GM18517 (cell line): ENCODE data around the gene PHACTR2.

ENCODE experiments used
- ATAC-seq: cut with Tn5 transposase; IDR thresholded peaks from one replicate; pipeline ENCODE4 v1.9.1; 2021; ENCODE audit warnings: mild to moderate bottlenecking, moderate library complexity; ENCODE audit not compliant: unreplicated experiment

Gene PHACTR2

GRCh38 chr6:143696664-143697000, 18.9 kb downstream of the PHACTR2 start:
- ATAC-seq = no peak

DNA sequence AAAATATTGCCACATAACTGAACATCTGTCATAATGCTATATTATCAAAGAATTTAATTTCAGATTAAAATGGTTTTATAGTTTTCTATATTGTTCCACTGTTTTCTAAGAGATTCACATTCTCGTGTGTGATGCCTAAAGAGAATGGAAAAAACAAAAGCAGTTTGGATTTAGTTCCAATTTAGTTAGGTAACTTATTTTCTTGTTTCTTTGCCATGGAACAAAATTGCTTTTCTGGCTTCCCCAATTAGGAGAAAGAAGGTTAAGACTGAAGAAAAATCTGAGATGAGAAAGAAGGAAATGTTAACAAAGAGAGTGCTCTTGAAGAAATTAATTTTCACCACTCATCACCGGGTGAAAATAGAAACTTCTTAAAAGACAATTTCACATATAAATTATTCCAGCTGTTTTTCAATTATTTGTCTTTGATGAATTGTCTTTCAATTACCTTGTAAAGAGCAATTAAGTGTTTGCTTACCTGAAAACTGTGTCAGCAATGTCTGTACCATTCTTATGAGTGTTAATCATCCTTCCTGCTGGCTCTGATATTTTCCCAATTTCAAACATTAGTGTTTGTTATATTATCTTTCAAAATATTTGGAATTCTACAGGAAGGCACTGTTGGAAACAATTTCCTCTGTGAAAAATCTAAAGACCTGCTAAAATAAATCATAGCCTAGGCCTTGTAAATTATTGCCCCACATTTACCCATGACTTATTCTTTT, 19.5 kb downstream of the PHACTR2 start:
- no peak for ATAC-seq

- no peak for ATAC-seq
Observed at GRCh38 chr6:143698329-143698728, 20.6 kb downstream of the PHACTR2 start.

- no peak for ATAC-seq
Observed at GRCh38 chr6:143698759-143699429, 21.1 kb downstream of the PHACTR2 start.

GRCh38 chr6:143699430-143699825, 21.7 kb downstream of the PHACTR2 start:
- no peak for ATAC-seq

GRCh38 chr6:143700684-143701348, 23.1 kb downstream of the PHACTR2 start:
- ATAC-seq = no peak

DNA sequence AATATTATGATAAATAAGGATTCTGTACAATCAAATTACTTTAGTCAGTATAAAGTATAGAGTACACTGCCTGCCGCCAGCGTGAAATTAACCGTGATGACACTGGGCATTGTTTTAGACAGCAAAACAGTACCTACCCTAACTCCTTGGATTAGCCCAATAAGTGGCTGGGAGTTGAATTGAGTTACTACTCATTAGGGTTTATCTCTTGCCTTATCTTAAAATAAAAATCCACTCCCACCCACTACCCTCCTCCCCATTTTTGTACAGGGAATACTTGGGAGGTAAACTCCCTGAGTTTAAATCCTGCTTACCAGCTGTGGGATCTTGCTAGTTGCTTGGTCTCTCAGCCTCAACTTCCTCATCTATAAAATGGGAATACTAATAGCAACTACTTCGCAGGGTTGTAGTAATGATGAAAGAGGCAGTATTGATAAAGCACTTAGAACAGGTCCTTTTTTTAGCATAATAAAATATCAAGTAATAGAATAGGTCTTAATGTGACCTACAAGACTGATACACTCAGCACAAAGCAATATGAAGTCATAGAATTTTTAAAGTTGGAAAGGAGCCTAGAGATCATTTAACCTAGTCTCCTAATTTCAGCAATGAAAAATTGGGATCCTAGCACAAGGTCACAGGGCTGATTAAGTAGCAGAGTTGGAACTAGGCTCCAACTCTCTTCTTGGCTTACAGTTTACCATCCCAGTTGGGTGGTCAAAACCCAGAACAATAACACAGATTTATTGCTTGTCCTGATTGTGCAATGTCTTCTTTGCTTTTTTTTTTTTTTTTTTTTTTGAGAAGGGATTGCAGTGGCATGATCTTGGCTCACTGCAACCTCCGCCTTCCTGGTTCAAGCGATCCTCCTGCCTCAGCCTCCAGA, 23.8 kb downstream of the PHACTR2 start:
- no peak for ATAC-seq

- no peak for ATAC-seq
Observed at GRCh38 chr6:143705569-143705968, 27.8 kb downstream of the PHACTR2 start.

- no peak for ATAC-seq
Observed at GRCh38 chr6:143707697-143708096, 29.9 kb downstream of the PHACTR2 start.

GRCh38 chr6:143708889-143709288, 31.1 kb downstream of the PHACTR2 start:
- no peak for ATAC-seq

DNA sequence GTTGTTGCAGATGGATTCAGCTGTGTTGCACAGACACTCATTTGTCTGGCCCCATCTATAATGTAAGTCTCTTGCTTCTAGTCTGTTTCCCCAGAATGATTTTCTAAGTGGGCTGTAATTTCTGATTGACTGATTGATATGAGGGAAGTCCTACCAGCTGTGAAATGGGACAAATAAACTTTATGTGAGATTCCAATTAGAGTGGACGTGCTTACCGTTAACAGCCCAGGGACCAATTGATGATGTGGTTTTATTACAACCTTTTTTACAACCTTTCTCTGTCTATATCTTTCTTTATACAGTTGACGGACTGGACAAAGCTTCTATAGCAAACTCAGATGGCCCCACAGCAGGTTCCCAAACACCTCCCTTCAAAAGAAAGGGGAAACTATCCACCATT, 33.9 kb downstream of the PHACTR2 start:
- no peak for ATAC-seq

DNA sequence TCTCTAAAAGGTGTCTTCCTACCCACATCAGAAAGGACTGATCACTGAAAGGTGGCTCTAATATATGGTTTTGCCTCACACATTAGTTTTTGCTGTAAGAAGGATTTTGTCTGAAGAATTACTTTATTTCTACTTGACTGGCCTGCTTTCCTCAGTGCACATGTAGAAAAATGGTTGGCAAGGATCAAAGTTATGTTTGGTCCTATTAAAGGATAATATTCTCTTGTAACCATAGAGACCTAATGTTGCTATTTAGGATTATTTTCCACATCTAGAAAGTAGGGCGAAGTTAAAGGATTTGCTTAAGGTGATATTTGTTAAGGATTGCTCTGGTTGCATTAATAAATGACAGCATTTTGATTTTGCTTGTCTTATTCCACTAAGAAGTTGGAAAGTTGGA, 40.7 kb downstream of the PHACTR2 start:
- ATAC-seq = no peak

DNA sequence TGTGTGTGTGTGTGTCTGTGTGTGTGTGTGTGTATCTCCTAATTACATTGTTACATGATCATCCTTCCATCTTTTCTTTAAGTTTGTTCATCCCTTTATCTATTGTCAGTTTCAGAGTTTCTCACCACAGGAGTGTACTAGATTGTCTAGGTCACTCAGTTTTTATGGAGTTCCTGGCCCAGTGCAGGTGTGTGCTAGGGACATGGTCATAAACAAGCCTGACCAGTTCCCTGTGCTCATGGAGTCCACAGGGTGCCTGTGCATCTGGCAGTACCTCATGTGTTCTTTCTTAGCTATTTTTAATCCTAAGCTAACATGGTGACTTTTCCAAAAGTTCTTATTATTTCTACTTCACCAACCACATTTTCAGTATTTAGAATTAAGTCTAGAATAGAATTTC, 43.9 kb downstream of the PHACTR2 start:
- ATAC-seq = no peak

DNA sequence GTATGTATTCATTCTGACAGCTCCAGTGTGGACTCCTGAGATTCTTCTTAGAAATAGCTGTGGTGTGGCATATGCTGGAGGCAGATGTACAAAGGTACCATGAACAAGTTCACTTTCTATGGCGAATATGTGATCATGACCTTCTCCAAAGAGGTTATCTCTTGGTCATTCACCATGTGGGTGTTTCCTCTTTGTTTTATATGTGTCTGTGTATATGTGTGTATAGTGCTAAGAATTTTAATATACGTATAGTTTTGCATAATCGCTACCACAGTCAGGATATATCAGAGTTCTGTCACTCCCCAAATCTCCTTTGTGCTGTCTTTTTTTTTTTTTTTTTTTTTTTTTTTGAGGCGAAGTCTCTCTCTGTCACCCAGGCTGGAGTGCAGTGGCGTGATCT, 47.1 kb downstream of the PHACTR2 start:
- ATAC-seq = no peak

- ATAC-seq = no peak
Observed at GRCh38 chr6:143726015-143726647, 48.4 kb downstream of the PHACTR2 start.

DNA sequence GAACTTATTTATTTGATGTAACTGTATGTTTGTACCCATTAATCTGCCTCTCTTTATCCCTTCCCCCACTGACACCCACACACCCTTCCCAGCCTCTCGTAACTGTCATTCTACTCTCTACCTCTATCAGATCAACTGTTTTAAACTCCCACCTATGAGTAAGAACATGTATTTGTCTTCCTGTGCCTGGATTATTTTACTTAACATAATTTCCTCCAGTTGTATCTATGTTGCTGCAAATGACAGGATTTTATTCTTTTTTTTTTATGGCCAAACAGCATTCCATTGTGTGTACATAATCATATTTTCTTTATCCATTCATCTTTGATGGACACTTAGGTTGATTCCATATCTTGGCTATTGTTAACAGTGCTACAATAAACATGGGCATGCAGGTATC, 49.3 kb downstream of the PHACTR2 start:
- ATAC-seq = no peak

GRCh38 chr6:143731789-143732188, 54.0 kb downstream of the PHACTR2 start:
- no peak for ATAC-seq

- ATAC-seq = no peak
Observed at GRCh38 chr6:143732536-143732935, 54.8 kb downstream of the PHACTR2 start.

GRCh38 chr6:143733510-143733909, 55.7 kb downstream of the PHACTR2 start:
- ATAC-seq = no peak

- ATAC-seq = no peak
Observed at GRCh38 chr6:143734641-143735063, 56.9 kb downstream of the PHACTR2 start.
